ENCODE results near the gene FBXW11. TPM values are rescaled to one million over a fixed set of nuclear protein-coding genes. Genes with fewer than 3 reads are reported as not detected.

FBXW11 gene
- total RNA-seq, 1 experiment from 2014 or later: 52.2 TPM

- peaks cover 8% of the 10 kb centered on the region for H3K4me1 Mint-ChIP-seq
- no peaks in the 10 kb centered on the region; the same call in 1 of the 2 replicates for H3K9me3 Mint-ChIP-seq
- ATAC-seq: no peak
- H3K27me3 Mint-ChIP-seq (ENCODE audit: low read depth): peaks cover 3% of the 10 kb centered on the region; the same call in 1 of the 2 replicates
- DNase-seq (ENCODE audit: low spot score): no peak
- H3K4me3 Mint-ChIP-seq: no peak overlapping the region
- POLR2A ChIA-PET: no interaction called here
- CTCF ChIA-PET: interaction anchor here (1.0 to 1.5 kb wide), 2 partner anchors 19 to 354 kb away, joined by 3 read pairs; no protein-coding TSS in a partner anchor
- no peak for TF ChIP-seq ESRRA (CRISPR knock-in tag; IDR thresholded peaks at IDR 0.05; ENCODE audit: borderline replicate concordance)
- no peaks in the 10 kb centered on the region for H3K36me3 Mint-ChIP-seq
- no peak overlapping the region for H3K27ac Mint-ChIP-seq
These were observed 167.3 kb downstream of the FBXW11 start for GRCh38 chr5:171839112-171839511.

- no peak for TF ChIP-seq RELA (CRISPR knock-in tag; IDR thresholded peaks at IDR 0.05; ENCODE audit: borderline replicate concordance)
- no peak for TF ChIP-seq TP53 (CRISPR knock-in tag; IDR thresholded peaks at IDR 0.05)
- TF ChIP-seq, protein P1, sequence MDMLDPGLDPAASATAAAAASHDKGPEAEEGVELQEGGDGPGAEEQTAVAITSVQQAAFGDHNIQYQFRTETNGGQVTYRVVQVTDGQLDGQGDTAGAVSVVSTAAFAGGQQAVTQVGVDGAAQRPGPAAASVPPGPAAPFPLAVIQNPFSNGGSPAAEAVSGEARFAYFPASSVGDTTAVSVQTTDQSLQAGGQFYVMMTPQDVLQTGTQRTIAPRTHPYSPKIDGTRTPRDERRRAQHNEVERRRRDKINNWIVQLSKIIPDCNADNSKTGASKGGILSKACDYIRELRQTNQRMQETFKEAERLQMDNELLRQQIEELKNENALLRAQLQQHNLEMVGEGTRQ (CRISPR knock-in tag; IDR thresholded peaks at IDR 0.05): no peak
- no peak for TF ChIP-seq ERG (CRISPR knock-in tag; IDR thresholded peaks at IDR 0.05)
- TF ChIP-seq ZNF138 (CRISPR knock-in tag; conservative IDR thresholded peaks at IDR 0.05): no peak
- TF ChIP-seq IRF1 (CRISPR knock-in tag; IDR thresholded peaks at IDR 0.05): no peak
- no peak for TF ChIP-seq GTF2I (CRISPR knock-in tag; conservative IDR thresholded peaks at IDR 0.05)
- TF ChIP-seq, protein P2, sequence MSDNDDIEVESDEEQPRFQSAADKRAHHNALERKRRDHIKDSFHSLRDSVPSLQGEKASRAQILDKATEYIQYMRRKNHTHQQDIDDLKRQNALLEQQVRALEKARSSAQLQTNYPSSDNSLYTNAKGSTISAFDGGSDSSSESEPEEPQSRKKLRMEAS (CRISPR knock-in tag; IDR thresholded peaks at IDR 0.05): no peak
- TF ChIP-seq KAT7 (CRISPR knock-in tag; IDR thresholded peaks at IDR 0.05; ENCODE audit: borderline replicate concordance): no peak
- no peak for TF ChIP-seq PRRX2 (CRISPR knock-in tag; IDR thresholded peaks at IDR 0.05)
- TF ChIP-seq PRDM15 (CRISPR knock-in tag; IDR thresholded peaks at IDR 0.05): no peak
- no peak for TF ChIP-seq ZNF396 (CRISPR knock-in tag; IDR thresholded peaks at IDR 0.05; ENCODE audit: borderline replicate concordance)
- no peak for TF ChIP-seq ZNF425 (CRISPR knock-in tag; conservative IDR thresholded peaks at IDR 0.05)
- TF ChIP-seq ZNF263 (CRISPR knock-in tag; IDR thresholded peaks at IDR 0.05; ENCODE audit: low read depth): no peak
- TF ChIP-seq CREM (CRISPR knock-in tag; IDR thresholded peaks at IDR 0.05): no peak
- no peak for TF ChIP-seq SMAD4 (CRISPR knock-in tag; IDR thresholded peaks at IDR 0.05)
- TF ChIP-seq, protein P3, sequence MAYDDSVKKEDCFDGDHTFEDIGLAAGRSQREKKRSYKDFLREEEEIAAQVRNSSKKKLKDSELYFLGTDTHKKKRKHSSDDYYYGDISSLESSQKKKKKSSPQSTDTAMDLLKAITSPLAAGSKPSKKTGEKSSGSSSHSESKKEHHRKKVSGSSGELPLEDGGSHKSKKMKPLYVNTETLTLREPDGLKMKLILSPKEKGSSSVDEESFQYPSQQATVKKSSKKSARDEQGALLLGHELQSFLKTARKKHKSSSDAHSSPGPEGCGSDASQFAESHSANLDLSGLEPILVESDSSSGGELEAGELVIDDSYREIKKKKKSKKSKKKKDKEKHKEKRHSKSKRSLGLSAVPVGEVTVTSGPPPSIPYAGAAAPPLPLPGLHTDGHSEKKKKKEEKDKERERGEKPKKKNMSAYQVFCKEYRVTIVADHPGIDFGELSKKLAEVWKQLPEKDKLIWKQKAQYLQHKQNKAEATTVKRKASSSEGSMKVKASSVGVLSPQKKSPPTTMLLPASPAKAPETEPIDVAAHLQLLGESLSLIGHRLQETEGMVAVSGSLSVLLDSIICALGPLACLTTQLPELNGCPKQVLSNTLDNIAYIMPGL (CRISPR knock-in tag; IDR thresholded peaks at IDR 0.05): no peak
- no peak for TF ChIP-seq MXD4 (CRISPR knock-in tag; IDR thresholded peaks at IDR 0.05; ENCODE audit: borderline replicate concordance)
- no peak for TF ChIP-seq ZNF532 (CRISPR knock-in tag; IDR thresholded peaks at IDR 0.05; ENCODE audit: borderline replicate concordance)
- POLR2A ChIA-PET: no interaction called here
- ATAC-seq (no peak), DNase-seq (ENCODE audit: low spot score) (no peak)
- Mint-ChIP-seq H3K9me3 (peaks cover 5% of the 10 kb centered on the region), H3K4me3 (no peak overlapping the region), H3K4me1 (peaks cover 8% of the 10 kb centered on the region), H3K27ac (no peak overlapping the region), H3K27me3 (ENCODE audit: low read depth) (peaks cover 3% of the 10 kb centered on the region; the same call in 1 of the 2 replicates), H3K36me3 (peaks cover 2% of the 10 kb centered on the region; the same call in 1 of the 2 replicates)
- CTCF ChIA-PET: interaction anchor here (1.0 to 1.5 kb wide), 3 partner anchors 20 to 353 kb away, joined by 3 to 5 read pairs (median 3); no protein-coding TSS in a partner anchor
These were observed 168.4 kb downstream of the FBXW11 start for GRCh38 chr5:171838066-171838465.
